Upper lobe of left lung (tissue), 4 donors: Measurements from ENCODE around the gene CRKL.

Source experiments
- CTCF ChIP-seq, 6 experiments: fragments of 450-650 bp in 4 of 6; fragments of 200-600 bp in 2 of 6; sonication (generic) in 2 of 6; IDR thresholded peaks; one replicate each; pipeline ENCODE4 v1.5.1; 2016 to 2019; ENCODE audit warnings: antibody characterized with exemption in 6 of 6
- POLR2A ChIP-seq, 4 donors: fragments of 450-650 bp; IDR thresholded peaks; one replicate each; pipeline ENCODE4 v1.5.1; 2016 to 2017; ENCODE audit warnings: antibody characterized with exemption in 4 of 4, mild to moderate bottlenecking in 2 of 4
- POLR2AphosphoS5 ChIP-seq, 2 donors: sonication (generic); formaldehyde crosslinking; IDR thresholded peaks; one replicate each; pipeline ENCODE4 v1.5.1; 2017; ENCODE audit warnings: antibody characterized with exemption in 2 of 2

GRCh38 chr22:20951932-20952380 is 34.7 kb downstream of the CRKL start:
- TF ChIP-seq POLR2A (IDR thresholded peaks at IDR 0.05) (no peak), CTCF (IDR thresholded peaks at IDR 0.05) (no peak), POLR2AphosphoS5 (IDR thresholded peaks at IDR 0.05) (no peak)
